Peyer's patch (tissue), 4 donors: ENCODE data around the gene UQCR11. TPM values are rescaled to one million over a fixed set of nuclear protein-coding genes. Genes with fewer than 3 reads are reported as not detected.

Source experiments
- DNase-seq, 3 donors: peaks; one replicate each; pipeline ENCODE4 v3.0.0-alpha.2; 2017 to 2019
- H3K27ac ChIP-seq, 4 donors: fragments of 200-600 bp; sonication (generic); one replicate each; pipeline ENCODE4 v1.5.1; 2016 to 2019
- H3K27me3 ChIP-seq, 2 donors: fragments of 200-600 bp; sonication (generic); one replicate each; pipeline ENCODE4 v1.5.1; 2019
- H3K36me3 ChIP-seq, 3 donors: fragments of 200-600 bp; sonication (generic); one replicate each; pipeline ENCODE4 v1.5.1; 2016 to 2019
- H3K4me1 ChIP-seq, 4 donors: fragments of 200-600 bp; sonication (generic); one replicate each; pipeline ENCODE4 v1.5.1; 2016 to 2019
- H3K4me3 ChIP-seq, 4 donors: fragments of 200-600 bp; sonication (generic); 1 replicate in 3 of 4; 2 replicates in 1 of 4; pipeline ENCODE4 v1.5.1; 2016 to 2019; ENCODE audit warnings: mild to moderate bottlenecking in 1 of 4
- H3K9me3 ChIP-seq, 4 donors: fragments of 200-600 bp; sonication (generic); one replicate each; pipeline ENCODE4 v1.5.1; 2016 to 2019; ENCODE audit warnings: mild to moderate bottlenecking in 1 of 4
- POLR2A ChIP-seq, 2 donors: fragments of 450-650 bp; IDR thresholded peaks; one replicate each; pipeline ENCODE4 v1.5.1; 2017; ENCODE audit warnings: antibody characterized with exemption in 2 of 2, mild to moderate bottlenecking in 2 of 2, moderate library complexity in 2 of 2
- total RNA-seq, 4 donors: library from RNA; depleted of rRNA; stranded (reverse); fragments of >200 nt; gene quantifications; one replicate each; pipeline ENCODE4 v1.1.0, GENCODE V29; 2016
- TF ChIP-seq, protein P1 (sequence below), 6 experiments: fragments of 450-650 bp in 4 of 6; fragments of 200-600 bp in 2 of 6; sonication (generic) in 1 of 6; IDR thresholded peaks; one replicate each; pipeline ENCODE4 v1.5.1; 2017 to 2019; ENCODE audit warnings: antibody characterized with exemption in 6 of 6, mild to moderate bottlenecking in 3 of 6, moderate library complexity in 1 of 6

UQCR11 gene
- total RNA-seq, 4 donors from 2014 or later, result 59.8 to 122 (median 94.3) TPM

DNA sequence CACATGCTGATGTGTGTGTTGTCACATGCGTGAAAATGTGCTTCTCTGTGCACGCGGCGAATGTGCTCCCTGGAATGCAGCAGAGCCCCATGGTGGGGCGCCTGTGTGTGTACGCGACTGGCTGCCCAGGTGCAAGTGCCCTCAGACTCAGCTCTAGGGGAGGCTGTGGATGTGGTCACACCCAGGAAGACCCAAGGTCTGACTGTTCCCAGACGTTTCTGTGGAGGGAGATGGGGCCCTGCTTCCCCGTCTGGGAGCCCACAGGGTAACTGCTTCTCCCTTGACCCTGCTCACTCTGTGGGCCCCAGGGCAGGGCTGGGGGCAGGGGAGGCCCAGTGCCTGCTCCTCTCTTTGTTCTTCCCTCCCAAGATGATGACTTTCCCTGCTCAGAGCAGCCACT lies 7.9 kb upstream of the UQCR11 start:
- Histone ChIP-seq H3K4me3 (no peak overlapping the region), H3K36me3 (peaks cover 0 to 67% (median 0%) of the 10 kb centered on the region in 3 donors), H3K27ac (no peak overlapping the region), H3K4me1 (peaks cover 0 to 18% (median 2%) of the 10 kb centered on the region in 4 donors), H3K27me3 (no peaks in the 10 kb centered on the region), H3K9me3 (no peaks in the 10 kb centered on the region)
- no peak for TF ChIP-seq POLR2A (IDR thresholded peaks at IDR 0.05)
- TF ChIP-seq, protein P1, sequence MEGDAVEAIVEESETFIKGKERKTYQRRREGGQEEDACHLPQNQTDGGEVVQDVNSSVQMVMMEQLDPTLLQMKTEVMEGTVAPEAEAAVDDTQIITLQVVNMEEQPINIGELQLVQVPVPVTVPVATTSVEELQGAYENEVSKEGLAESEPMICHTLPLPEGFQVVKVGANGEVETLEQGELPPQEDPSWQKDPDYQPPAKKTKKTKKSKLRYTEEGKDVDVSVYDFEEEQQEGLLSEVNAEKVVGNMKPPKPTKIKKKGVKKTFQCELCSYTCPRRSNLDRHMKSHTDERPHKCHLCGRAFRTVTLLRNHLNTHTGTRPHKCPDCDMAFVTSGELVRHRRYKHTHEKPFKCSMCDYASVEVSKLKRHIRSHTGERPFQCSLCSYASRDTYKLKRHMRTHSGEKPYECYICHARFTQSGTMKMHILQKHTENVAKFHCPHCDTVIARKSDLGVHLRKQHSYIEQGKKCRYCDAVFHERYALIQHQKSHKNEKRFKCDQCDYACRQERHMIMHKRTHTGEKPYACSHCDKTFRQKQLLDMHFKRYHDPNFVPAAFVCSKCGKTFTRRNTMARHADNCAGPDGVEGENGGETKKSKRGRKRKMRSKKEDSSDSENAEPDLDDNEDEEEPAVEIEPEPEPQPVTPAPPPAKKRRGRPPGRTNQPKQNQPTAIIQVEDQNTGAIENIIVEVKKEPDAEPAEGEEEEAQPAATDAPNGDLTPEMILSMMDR (IDR thresholded peaks at IDR 0.05), result no peak
- no peak for DNase-seq

DNA sequence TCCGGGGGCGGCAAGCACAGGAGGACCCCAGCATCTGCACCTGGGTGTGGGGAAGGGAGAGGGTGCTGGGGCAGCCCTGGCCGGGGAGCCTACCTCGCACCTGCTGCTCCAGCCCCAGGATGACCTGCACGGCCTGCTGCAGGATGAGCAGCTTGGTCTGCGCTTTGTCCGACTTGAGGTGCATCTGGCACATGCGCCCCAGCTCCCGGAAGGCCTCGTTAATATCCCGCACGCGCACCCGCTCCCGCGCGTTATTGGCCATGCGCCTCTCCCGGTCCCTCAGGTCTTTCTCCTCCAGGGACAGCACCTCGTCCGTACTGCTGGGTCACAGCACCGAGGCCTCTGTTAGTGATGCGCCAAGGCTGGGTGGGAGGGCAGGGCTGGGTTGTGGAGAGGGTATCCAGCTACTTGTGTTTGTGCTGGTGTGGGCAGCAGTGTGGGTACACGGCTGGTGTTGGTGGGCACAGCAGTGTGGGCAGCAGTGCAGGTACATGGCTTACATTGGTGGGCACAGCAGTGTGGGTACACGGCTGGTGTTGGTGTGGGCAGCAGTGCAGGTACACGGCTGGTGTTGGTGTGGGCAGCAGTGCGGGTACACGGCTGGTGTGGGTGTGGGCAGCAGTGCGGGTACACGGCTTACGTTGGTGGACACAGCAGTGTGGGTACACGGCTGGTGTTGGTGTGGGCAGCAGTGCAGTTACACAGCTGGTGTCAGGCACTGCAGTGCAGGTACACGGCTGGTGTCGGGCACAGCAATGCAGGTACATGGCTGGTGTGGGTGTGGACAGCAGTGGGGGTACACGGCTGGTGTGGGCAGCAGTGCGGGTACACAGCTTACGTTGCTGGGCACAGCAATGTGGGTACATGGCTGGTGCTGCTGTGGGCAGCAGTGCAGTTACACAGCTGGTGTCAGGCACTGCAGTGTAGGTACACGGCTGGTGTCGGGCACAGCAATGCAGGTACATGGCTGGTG lies 7.1 kb upstream of the UQCR11 start:
- peaks cover 0 to 67% (median 0%) of the 10 kb centered on the region in 3 donors for H3K36me3 ChIP-seq
- no peaks in the 10 kb centered on the region for H3K9me3 ChIP-seq
- H3K27me3 ChIP-seq, result no peaks in the 10 kb centered on the region
- peaks cover 0 to 13% (median 2%) of the 10 kb centered on the region in 4 donors for H3K4me1 ChIP-seq
- no peak overlapping the region for H3K4me3 ChIP-seq
- DNase-seq, result no peak
- H3K27ac ChIP-seq, result no peak overlapping the region
- TF ChIP-seq, protein P1 (IDR thresholded peaks at IDR 0.05), result no peak
- TF ChIP-seq POLR2A (IDR thresholded peaks at IDR 0.05), result no peak

DNA sequence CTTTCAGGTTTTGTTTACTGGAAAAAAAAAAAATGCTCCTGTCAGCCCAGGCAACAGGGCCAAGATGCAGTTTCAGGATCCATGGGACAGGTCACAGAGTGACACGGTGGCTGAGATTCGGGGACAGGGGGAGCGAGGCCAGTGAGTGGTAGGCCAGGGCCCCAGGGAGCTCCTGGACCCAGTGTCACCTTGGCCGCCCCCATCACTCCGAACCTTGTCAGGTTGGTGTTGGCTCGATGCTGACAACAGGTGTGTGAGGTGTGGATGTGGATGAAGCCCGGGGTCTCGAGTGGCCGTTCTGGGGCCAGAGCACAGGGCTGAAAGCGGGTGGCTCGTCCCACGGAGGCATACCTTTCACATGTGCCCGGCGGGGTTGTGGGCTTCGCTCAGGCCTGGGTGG lies 6.1 kb upstream of the UQCR11 start:
- Histone ChIP-seq H3K4me3 (no peak overlapping the region), H3K27ac (no peak overlapping the region), H3K4me1 (peaks cover 0 to 10% (median 7%) of the 10 kb centered on the region in 4 donors), H3K9me3 (no peaks in the 10 kb centered on the region), H3K36me3 (peaks cover 0 to 67% (median 0%) of the 10 kb centered on the region in 3 donors), H3K27me3 (no peaks in the 10 kb centered on the region)
- DNase-seq, result no peak
- TF ChIP-seq POLR2A (IDR thresholded peaks at IDR 0.05), result no peak
- TF ChIP-seq, protein P1 (IDR thresholded peaks at IDR 0.05), result no peak

DNA sequence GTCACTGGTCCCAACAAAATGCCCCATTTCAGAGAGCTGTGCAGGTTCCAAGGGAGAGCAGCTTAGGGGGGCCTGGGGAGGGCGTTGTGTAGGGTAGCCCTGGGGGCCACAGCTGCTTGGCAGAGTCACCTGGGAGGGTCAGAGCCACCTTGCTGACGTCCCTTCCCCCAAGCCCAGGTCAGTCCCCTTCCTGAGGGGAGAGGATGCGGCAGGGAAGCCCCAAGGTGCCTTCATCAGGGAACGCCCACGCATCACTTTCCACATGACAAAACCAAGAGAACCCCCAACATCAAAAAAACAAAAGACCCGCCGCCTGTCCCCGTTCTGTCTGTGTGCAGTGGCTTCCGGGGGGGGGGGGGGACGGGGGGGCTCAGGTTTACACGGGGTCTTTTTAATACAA lies 5.3 kb upstream of the UQCR11 start:
- H3K36me3 ChIP-seq, result peaks cover 0 to 62% (median 0%) of the 10 kb centered on the region in 3 donors

DNA sequence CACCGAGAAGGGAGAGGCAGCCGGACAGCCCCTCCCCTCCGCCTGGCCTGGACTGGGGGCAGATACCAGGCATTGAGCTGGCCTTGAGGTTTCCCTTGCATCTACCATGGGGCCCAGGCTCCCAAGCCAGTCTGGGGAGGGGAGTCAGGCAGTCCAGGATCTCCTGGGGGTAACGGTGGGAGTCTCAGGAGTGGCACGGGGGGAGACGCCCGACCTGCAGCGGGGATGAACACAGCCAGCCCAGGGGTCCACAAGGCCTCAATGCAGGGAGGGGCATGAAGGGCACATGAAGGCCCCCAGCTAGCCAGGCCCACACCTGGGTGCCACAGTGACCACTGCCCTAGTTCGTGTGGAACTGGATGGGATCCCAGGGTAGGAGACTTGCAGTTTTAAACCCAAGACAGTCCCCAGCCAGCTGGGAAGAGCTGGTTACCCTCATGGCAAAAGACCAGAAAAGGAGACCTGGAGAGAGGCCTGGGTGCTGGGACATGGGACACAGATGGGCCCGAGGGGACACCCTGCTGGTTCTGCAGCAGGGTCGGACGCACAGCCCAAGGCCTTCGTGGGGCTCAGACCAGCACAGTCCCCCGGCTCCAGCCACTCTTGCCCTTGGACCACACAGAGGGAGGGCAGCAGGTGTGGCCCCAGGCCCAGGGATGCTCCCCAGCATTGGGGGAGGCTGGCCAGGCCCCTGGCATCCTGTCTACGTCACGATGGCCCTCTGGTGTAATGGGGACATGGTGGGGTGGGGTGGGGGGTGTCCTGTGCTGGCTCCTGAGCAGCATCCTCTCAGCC lies 4.6 kb upstream of the UQCR11 start:
- no peak overlapping the region for H3K4me3 ChIP-seq
- TF ChIP-seq POLR2A (IDR thresholded peaks at IDR 0.05), result no peak
- TF ChIP-seq, protein P1 (IDR thresholded peaks at IDR 0.05), result no peak
- H3K36me3 ChIP-seq, result peaks cover 0 to 55% (median 0%) of the 10 kb centered on the region in 3 donors
- no peaks in the 10 kb centered on the region for H3K9me3 ChIP-seq
- DNase-seq, result no peak
- peak overlapping the region in 1 of 4 donors; percentile 64 for H3K27ac ChIP-seq
- no peaks in the 10 kb centered on the region for H3K27me3 ChIP-seq
- H3K4me1 ChIP-seq, result peaks cover 0 to 15% (median 10%) of the 10 kb centered on the region in 4 donors

More for the DNA sequence above, 5.3 kb upstream of the UQCR11 start:
- Histone ChIP-seq H3K4me3 (no peak overlapping the region), H3K9me3 (no peaks in the 10 kb centered on the region), H3K27me3 (no peaks in the 10 kb centered on the region), H3K27ac (no peak overlapping the region), H3K4me1 (peaks cover 0 to 15% (median 10%) of the 10 kb centered on the region in 4 donors)
- TF ChIP-seq, protein P1 (IDR thresholded peaks at IDR 0.05), result no peak
- TF ChIP-seq POLR2A (IDR thresholded peaks at IDR 0.05), result no peak
- DNase-seq, result no peak
